Measurements from ENCODE around the gene CBX1.

CBX1 gene

DNA sequence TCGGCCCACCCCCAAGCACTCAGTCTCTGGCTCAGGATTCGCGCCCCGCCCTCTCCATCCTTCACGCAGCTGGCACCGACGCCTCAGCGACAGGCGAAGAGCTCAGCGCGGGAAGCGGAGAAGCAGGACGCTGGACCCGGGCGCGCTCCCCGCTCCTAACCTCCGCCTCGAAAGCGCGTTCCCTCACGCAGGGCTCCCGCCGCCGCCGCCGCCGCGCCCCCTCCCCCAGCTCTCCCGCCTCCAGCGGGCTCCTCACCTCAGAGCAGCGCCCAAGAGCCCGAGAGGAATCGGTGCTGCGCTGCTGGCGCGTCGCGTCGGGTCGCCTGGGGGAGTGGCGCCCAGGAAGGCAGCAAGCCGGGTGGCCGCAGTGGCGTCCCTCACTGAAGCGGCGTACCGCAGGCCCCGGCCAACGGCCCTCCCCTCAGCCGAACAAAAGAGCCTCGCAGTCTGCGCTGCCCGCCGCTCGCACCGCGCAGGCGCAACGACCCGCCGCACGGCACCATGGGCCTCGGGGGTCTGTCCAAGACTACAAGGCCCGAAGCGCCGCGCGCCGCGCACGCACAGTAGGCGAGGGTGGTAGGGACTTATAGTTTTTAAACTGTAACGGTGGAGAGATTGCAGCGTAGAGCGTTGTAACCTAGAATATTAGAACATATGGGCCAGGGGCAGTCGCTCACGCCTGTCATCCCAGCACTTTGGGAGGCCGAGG lies at the start of gene CBX1:
Gene CBX1, minus strand, starts transcription at position 467 of the 709 bp plus-strand sequence. CDS start 24,474 bp downstream, outside the sequence.
- peak; percentile 98 for DNase-seq

DNA sequence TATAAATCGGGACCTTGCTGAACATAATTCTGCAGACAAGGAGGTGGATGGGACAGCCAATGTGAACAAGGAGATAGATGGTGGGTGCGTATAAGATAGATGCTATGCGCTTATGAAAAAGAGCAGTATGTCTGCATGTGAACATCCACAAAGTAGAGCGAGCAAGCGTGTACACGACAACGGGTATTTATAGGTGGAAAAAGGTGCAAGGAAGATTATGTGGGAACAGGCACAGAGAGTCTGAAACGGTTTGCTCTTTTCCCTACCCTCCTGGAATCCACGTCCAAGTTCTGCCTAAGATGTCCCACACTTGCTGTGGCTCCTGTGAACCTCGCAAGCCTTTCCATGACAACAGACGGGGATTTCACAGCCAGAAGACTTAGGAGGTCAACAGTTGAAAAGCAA lies 49.3 kb upstream of the CBX1 start:
- DNase-seq: no peak

DNA sequence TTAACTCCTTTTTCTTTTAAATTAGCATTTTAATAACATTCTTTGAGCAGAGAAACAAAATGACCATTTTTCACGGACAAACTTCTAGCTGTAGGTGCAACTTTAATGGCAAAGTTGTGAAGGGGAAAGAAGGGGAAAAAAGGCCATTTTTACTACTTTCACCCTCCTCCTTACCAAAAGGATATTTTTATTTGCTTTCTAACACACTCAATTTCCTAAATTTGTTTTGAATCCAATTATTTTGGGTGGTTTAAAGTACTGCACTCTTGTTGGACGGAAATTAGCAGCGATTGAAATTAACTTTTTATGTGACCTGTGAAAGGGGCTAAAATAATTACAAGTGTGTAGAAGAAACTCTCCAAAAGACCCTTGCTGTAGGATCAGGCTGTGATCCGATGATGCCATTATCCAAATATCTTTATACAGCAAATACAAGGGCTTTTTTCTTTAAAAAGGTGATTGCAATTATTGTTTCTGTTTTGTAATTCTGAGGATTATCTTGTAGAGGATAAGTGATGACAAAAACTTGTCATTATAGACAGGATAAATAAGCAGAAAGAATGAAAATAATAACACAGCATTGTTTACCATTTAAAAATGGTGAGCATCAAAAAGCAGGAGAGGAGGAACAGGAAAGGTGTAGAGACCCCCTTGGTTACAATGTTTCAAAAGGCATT lies 48.6 kb upstream of the CBX1 start:
- no peak for DNase-seq

DNA sequence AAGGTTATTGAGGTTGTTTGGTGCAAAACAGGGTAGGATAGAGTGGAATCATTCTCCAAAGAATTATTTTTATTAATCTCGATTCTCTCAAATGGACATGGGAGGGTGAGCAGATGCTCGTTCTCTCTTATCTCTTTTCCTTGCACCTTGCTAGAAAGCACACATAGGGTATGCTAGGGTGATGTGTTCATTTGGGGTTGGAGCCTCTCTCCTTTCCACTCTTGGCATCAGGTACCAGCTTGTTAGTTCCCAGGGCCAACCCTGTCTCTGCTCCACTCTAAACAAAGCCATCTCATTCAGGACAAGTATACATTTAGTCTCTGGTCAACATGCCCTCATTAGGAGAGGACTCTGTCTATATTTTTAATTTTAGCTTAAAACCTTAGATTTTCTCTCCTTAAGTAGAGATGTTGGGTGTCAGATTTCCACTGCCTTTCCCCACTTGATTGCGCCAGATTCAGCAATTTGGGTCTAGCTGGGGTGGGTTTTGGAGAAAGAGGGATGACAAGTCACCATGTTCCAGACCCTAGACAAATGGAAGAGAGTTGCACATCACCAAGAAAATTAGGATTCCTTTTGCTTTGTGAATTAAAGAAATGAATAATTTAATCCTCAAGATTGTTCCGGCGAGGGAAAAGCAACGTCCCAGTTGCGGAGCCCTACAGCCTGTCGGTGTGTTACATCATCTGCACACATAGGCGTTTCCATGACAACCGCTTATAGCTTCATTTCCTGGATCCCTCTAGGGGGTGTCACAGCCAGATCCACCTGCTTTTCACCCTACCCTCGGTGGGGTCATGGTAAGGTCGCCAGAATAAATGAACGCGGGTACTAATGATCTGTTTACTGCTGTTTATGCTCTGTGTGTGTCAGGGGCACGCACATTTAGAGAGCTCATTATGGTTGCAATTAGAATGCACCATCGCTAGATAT lies 47.8 kb upstream of the CBX1 start:
- DNase-seq: peak; percentile 97

DNA sequence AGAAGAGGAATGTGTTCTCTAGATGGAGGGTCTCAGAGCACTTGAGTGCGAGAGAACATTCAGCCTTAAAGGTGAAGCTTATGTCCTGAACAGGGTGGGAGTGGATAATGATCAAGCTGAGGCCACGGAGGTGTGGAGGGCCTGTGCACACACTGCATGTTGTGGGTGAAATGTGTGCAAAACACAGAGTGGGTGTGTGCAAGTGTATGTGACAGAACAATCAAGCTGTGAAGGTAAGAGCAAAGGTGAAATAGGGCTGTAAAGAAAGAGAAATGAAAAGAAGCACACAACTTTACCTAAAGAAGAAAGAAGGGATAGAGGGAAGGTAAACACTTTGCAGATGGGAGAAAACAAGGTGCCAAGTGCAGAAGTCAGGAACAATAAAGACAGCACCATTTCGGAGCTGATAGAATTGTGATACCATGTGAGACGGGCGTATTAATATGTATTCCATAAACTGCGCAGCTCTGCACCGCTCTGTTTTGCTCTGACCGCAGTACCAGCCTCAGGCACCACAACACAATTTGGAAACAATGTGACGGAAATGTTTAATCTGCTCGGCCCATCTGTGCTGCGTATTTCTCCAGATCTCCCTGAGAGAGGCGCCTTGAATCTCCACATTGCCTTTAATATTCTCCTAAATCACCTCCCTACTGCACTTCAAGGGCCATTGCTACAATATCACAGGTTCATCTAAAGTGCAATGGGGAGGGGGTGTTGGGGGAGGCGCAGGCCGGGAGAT lies 46.9 kb upstream of the CBX1 start:
- DNase-seq: peak; percentile 40

DNA sequence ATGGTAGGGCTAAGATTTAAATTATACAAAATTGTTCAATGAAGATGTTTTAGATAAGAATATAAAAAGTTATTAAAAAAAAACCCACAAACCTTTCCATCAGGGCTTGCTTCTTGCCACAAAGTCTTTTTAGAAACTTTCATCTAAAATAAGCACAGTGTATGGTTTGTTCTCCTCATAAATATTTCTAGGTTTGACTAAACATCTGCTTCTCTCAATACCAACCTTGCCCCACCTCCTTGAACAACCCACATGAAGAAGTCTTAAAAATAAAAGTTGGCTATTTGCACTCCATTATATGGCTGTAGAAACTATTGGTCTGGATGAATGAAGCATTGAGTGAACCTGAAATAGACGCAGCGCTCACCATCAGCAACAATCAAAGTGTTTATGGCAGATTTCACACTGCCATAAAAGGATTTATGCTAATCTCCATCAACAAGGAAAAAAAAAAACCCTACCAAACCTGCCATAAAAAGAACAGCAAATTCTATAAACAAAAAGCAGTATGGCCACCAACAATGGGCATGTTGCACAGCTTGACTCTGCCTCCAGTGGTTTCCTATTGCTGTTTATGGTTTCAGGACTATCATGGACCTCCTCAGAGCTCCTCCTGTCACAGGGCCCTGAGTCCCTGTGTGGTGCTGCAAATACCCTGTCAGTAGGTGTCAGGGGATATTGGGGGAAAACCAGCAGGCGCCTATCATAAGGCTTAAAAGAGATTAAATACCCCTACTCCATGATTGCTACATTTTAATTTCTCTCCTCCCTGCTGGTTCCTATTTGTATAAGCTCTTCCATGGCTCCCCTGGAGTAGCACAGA lies 43.9 kb upstream of the CBX1 start:
- DNase-seq: peak; percentile 30

DNA sequence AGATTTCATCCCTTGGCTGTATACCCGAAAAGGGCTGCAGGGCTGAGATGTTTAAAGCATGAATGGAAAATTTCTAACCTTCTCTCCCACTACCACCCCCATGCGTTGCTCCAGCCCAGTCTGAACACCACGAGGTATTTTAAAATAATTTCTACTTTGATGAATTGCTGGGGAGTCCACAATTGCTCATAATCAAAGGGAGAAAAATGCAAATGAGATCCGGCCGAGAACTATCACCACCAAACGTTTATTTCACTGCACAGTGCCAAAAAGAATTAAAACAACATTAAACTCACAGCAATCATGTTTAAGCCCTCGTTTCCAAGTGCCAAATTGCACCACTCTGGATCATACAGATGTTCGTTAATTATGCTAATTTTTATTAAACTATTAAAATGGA lies 43.0 kb upstream of the CBX1 start:
- no peak for DNase-seq

DNA sequence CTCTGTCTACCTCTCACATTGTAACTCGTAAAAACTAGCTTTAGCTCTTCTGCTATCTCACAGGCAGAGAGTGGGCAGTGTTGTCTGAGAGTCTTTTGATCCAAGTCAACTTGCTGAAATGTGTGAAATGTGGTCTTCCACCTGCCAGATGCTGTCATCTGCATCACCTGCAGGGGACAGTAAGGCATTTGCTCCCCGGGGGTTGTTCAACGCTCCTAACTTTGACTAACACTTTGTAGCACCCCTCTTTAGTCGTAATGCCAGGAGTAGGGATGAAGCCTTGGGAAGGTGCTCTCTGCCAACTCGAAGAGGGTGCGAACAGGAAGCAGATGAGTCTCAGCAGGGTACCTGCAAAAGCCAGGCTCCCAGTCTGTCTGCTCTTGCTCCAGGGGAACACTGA lies 42.4 kb upstream of the CBX1 start:
- DNase-seq: peak; percentile 54

DNA sequence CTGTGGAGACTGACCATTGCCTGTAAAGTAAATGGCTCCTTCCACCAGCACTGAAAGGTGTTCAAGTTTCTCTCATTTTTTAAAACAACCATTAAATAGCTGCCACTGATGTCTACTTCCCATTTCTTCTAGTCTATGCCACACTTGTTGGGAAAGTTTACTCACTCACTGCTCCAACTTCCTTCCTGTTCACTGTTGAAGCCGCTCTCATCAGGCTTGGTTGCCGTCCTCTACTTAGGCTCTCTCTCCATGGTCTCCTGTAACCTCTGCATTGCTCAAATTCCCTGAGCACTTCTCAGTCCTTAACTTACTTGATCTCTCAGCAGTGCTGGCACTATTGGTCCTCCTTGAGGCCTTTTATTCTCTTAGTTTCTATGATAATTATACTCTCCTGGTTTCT lies 38.7 kb upstream of the CBX1 start:
- no peak for DNase-seq

DNA sequence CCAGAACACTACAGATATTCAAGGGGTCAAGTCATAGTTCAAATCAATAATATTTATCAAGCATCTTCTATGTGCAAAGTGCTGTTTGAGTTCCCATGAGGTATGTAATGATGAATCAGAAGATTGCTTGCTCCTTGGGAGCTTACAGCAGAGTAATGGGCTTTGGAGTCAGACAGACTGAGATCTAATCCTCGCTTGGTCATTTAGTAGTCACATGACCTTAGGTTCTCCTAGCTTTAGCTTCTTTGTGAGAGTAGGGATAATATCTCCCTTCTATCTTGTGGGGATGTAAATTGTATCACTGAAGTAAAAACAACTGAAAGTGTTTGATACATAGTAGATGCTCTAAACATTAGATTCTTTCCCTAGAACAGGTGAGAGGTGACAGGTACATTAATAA lies 36.4 kb upstream of the CBX1 start:
- DNase-seq: no peak

DNA sequence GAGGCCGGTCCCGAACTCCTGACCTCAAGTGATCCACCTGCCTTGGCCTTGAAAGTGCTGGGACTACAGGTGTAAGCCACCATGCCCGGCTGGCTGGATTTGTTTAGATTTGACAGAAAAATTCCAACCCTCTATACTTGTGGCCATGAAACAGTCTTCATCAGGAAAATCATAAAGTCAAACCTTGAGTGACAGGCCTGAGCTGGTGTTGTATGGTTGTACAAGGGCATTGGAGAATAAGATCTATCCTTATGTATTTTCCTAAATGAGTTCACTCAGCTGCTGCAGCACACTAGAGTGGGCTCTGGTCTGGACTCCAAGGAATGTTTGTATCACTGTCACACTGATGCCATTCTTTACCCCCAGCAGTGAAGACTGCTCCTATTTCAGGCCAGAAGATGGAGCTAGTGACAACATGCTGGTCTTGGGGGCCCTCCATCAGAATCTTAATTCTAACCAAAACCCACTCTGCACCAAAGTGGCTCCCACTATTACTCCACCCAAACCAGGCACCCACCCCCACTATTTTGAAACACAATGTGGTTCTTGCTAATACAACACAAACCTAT lies 33.7 kb upstream of the CBX1 start:
- DNase-seq: no peak

DNA sequence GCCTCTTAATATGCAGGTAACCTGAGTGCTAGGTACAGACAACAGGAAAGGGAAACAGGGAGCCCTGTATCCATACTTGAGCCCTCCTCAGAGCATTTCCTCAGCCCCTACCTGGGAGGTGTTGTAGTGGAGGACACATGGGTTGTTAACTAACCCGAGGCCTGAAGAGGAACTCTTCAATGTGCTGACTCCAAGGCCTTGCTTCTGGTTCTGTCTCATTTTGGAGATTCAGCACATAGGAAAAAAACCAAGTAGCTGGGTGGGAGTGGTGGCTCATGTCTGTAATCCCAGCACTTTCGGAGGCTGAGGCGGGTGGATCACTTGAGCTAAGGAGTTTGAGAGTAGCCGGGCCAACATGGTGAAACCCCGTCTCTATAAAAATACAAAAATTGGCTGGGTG lies 31.1 kb upstream of the CBX1 start:
- no peak for DNase-seq

DNA sequence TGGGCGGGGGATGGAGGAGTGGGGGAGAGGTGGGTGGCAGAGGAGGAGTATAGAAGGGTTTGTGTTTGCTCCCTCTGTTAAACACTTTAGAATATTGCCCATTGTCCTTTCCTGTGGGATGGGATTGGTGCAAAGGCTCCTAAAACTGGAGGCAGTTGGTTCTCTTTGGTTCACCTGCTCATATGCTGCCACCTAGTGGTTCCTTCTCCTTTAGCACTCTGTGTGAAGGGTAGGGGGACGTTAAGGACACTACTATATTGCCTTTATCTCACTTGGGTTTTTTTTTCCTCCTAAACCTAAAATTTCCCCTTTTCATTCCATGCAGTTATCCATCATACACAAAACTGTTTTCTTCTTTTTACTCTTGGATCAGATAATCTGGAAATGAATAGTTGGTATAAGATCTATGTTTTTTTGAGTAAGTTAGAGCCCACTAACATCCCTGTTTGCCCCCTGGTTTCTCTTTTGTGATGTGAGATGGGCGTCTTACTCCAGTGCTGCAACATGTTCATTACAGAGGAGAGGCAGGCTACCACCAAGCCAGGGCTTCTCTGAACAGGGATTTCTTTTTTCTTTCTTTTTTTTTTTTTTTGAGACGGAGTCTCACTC lies 30.0 kb upstream of the CBX1 start:
- peak; percentile 61 for DNase-seq

DNA sequence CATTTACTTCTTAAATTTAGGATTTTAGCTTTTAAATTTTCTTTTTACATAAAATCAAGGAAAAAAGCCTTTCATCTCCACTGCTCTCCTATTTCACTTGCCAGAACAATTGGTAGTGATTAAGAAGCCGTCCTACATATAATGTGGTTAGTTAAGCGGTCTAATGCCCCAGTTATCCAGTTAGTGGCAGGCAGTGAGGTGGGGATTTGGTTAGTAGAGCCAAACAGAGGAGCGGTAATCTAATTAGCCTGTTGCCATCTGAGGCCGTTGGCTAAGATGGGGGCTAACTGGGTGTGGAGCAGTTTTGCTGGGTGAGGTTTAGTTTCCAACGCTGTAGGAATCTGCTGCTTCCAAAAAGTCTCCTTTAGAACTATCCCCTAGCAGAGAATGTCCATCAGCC lies 28.7 kb upstream of the CBX1 start:
- DNase-seq: no peak

DNA sequence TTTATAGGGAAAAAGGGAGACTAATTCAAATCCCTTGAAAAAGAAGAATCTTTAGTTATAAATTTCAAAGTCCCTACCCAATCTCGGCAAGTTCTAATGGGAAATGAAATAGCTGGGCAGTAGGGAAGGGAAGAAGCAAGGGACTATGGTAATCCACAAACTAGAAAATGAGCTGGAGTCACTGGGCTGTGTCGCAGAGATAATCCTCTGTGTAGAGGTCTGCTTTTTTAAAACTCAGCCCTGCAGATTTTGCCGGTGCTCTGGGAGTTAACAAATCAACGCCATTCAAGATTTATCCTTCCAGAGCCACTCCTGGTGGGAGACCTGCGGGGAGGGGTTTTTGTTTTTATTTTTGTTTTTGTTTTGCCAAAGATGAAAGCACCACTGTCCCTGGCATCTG lies 27.1 kb upstream of the CBX1 start:
- no peak for DNase-seq

DNA sequence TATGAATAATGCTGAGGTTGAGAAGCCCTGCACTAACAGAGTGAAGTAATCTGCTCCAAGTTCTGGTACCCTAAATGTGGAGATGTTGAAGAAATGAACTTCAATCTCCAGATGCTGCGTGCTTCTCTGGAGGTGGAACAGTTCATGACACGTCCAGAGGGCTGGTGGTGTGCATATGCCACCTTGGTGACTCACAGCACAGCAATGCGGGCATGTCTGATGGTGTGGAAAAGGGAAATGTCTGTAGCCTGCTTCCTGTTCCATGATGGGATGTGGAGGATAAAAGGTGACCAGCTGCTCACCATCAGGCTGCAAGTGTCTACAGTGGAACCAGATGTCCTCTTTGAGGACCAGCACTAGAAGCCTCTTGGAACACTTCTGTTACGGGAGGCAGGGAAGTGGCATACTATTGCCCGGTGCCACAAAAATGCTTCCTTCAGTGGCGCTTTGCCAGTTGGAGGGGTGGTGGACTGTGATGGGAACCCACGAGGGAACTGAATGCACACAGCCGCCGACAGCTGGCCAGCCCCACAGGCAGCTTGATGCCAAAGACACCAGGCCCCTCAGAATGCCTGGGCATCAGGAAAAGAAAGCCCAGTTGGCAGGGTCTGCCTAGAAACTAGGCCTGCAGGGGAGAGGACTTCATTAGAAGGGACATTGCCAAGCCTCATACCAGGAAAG lies 26.2 kb upstream of the CBX1 start:
- DNase-seq: no peak

DNA sequence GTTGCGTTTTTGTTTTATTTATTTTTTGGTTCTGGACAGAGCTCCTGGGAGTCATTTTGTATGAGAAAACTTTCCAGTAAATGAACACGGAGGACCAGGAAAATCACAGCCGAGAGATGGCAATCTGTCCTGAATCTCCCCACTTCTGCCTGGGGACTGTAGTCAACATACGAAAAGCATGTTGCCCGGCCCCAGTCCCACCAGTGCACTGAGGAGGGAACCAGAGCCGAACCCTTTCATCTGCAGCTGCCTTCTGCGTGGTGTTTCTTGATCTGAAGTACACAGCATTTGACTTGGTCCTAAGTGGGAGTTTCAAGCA lies 25.2 kb upstream of the CBX1 start:
- DNase-seq: no peak

DNA sequence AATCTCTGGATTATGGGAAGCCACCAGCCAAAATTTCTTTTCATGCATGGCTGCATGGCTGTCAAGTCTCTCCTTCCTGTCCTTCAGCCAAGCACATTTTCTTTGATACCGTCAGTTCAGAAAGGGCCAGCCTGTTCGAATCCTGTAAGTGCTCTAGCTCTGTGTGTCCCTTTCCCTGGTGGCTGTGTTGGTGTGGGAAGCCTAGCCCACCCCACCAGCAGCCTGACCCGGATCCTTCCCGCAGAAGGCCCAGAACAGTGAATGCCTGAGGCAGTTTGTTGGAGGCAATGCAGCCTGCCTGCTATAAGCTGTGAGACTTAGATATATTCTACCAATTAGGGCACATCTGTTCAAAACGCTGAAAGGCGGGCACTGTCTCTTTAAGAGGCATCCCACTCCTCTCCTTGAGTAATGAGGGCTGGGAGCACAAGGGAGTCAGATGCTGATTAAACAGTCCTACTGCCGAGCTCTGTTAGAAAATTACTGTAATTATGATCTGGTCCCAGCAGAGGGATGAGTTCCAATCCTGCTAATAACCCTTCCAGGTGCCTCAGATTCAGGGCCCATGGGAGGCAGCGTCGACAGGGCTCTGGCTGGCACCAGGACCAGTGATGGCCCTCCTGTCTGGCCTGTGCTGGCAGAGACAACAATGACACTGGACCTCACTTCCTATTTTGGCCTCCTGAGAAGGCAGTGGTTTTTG lies 24.7 kb upstream of the CBX1 start:
- DNase-seq: no peak

DNA sequence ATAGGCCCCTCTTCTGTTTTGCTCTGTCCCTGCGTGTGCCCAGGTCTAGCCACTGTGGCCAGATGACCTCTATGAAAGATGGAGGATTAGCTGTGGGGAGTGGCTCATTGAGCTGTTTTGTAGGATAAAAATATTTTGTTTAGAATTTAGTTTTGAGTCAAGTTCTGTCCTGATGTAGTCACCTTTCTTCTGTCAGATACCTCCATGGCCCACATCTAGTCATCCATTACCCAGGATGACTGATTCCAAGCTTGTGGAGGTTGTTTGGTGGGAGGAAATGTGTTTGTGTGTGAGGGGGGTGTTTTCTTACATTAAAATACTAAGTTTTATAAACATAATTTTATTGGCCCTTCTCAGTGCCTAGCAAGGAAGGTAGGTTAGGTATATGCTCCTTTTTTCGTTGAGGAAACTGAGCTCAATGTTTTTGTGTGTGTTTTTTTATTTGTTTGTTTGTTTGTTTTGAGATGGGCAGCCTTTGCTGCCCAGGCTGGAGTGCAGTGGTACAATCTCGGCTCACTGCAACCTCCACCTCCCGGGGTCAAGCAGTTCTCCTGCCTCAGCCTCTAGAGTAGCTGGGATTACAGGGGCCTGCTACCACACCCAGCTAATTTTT lies 22.6 kb upstream of the CBX1 start:
- no peak for DNase-seq

DNA sequence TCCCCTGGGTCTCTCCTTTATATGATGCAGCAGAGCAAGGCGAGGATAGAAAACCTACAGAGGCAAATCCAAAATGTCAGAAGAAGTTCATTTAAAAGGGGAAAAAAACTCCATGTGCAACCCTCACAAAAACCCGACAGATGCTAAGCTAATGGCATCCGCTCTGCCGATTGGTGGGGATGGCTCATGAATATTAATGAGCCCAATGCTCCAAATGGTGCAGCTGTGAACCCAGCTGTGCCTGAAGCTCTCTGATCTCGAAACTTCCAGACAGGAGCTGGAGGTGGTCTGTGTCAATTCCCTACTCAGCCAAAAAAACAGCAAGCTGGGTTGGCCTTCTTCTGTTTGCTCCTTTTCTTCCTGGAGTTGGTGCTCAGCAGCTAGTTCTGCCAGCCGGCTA lies 21.8 kb upstream of the CBX1 start:
- DNase-seq: no peak
